IPS-11a (cell line): ENCODE data around the gene KCTD3.

ENCODE experiments used
- H3K4me3 ChIP-seq: one replicate; pipeline ENCODE4 v1.5.1; 2013; ENCODE audit warnings: low read depth, low read length, control low read depth

KCTD3 gene

DNA sequence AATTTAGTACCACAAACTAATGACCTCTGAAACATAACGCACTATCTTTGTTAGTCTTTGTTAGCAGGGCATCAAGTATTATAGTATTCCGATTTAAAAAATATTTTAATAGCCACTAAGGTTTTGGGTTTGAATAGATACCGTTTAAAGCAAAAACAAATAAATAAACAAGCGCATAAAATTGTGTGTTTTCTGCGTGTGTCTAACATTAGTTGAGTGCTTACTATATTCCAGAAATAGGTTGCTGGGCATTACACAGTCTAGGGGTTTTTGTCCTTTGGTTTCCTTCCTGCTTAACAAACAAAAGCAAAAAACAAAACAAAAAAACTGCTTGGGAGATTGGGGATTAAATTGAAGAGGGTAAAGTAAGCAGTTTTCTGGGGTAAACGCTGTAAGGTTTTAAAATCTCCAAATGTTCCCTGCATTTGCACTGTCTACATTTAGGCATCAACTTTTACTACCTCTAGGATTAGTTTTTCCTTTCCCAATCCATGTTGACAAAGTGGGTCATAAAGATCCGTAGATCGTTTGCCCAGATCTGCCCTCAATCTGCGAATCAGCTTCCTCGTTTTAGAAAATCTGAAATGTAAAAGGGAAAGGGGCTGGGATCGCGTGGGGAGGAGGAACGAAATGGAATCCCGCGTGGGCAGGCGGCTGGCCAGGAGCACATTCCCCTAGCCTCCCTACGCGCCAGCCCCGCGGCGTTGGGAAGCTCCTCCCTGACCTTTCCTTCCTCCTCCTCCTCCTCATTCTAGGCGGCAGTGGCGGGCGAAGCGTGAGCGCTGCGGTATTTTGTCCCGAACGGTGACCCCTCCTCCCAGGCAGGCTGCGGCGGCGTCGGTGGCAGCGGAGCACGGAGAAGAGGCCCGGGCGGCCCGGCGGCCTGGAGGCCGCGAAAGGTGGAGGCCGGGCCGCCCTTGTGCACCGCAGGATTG, at the start of gene KCTD3:
Gene KCTD3 (plus strand): TSS at position 749 of the 935 bp plus-strand sequence. CDS start 382 bp downstream, outside the sequence.
- peak within 1 kb of the TSS; percentile 87 for H3K4me3 ChIP-seq

- H3K4me3 ChIP-seq: no peak overlapping the region
Measured at GRCh38 chr1:215517441-215517891, 49.6 kb upstream of the KCTD3 start.

- H3K4me3 ChIP-seq: no peak overlapping the region
Measured at GRCh38 chr1:215518594-215518993, 48.5 kb upstream of the KCTD3 start.

GRCh38 chr1:215521279-215521678, 45.8 kb upstream of the KCTD3 start:
- H3K4me3 ChIP-seq: no peak overlapping the region

DNA sequence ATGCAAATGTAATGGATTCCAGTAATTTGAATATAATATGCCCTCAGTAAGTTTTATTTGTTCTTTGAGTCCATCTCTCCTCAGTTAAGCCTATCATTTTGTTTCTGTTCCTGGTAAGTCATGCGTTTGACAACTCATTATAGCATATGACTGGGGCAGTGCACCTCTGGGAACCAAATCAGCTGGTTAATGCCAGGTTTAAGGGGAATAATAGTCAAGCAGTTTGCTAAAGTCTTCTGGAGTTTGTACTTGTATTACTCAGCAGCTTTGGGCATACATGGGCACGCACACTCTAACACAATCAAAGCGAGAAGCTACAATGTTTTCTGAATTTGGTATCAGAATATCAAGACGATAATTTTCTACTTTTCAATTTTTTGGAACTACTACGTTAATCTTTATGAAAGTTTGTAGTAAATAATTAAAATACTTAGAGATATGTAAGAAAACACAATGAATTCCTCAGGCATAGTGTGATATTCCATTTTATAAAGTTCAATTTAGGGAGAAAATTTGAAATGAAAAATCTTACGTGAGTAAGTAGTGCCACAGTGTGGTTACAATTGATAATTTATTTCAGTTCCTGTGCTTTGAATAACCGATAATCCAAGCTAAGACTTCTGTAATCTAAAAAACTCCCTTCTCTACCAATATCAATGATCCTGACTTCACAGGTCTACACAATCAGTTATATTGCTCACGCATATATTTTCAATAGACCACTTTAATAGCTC, 43.8 kb upstream of the KCTD3 start:
- no peak overlapping the region for H3K4me3 ChIP-seq

DNA sequence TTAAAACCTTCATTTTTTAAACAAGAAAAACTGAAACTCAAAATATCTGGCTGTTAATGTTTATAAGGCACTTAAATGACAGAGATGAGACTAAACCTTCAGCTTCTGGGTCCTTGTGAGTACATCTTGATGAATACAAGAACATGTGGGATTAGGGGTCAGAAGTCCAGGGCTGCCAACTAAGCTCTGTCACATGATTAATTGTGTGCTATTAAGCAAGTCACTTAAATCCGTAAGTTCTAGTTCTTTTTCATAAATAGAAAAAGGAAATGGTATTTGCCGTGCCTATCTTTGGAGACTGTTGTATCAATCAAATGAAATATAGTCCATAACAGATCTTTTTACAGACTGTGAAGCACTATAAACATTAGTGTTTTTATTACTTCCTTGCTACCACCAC, 43.2 kb upstream of the KCTD3 start:
- no peak overlapping the region for H3K4me3 ChIP-seq

DNA sequence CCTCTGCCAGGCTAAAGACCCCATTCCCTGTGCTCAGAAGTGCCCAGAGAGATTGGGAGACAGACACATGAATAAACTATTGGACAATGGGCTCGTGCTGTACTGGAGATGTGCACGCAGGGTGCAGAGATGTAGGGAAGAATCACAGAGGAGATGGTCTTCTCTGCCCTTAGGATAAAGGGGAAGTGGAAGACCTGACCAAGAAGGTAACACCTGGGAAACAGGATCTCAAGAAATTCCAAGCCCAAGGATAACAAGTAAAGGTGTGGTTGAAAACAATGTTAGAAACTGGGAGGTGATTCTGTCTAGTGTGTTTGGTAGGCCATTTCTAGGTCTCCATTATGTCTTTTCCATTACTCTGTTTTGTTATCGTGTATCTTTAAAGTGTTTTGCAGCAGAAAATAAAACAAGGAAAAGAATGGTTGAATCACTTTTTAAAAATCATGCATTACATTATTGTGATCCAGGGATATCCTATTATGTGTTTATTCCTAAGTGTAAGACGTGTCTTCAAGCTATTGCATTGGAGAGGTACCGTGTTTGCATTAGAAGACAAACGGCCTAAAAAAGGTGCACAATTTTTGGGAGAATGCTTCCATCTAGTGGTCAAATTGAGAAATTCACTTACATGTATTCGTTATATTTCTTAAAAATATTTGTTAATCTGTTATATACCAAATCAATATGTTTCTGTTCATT, 40.8 kb upstream of the KCTD3 start:
- H3K4me3 ChIP-seq: no peak overlapping the region

DNA sequence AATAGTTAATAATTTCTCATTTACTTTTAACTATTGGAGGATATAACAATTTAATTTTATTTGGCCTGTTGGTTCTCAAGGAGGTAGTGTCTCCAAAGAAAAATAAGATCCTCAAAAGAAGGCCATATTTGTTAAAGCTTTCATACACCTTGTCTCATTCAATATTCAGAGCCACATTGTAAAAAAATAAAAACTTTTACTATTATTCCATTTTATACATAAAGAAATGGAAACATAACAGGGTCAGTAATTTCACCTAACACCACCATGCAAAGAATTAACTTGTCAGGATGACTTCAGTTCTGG, 40.3 kb upstream of the KCTD3 start:
- no peak overlapping the region for H3K4me3 ChIP-seq

DNA sequence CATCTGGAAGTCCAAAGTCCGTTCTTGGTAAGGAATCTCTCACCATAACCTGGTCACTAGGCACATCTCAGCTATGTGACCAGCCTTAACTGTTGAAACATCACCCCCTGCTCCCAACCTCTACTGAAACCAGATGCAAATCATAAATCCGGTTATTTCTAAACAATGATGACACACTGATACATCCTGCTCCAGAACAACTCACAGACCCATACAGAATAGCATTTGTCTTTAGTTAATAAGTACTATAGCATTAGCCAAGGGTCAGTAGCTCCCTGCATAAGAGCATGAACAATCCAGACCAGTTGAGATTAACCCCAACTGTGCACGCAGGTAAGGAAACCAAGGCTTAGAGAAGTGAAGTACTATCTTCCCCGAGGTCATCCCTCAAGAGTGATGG, 38.0 kb upstream of the KCTD3 start:
- H3K4me3 ChIP-seq: no peak overlapping the region

DNA sequence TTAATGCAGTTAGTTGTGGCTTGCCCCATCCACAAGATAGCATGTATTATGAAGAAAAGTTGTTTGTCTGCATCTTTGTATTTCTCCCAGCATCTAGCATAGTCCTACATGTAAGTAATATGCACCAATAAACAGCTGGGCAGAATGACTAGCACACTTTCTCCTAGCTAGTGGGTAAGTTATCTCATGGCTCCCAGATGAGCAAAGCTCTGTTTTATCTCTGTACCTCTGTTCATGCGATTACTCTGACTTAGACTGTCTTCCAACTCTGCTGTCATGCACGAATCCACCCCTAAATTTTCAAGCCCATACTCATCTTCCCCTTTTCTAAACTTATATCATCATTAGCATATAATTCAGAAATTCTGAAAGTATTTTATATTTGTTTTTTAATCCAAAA, 37.5 kb upstream of the KCTD3 start:
- H3K4me3 ChIP-seq: no peak overlapping the region

DNA sequence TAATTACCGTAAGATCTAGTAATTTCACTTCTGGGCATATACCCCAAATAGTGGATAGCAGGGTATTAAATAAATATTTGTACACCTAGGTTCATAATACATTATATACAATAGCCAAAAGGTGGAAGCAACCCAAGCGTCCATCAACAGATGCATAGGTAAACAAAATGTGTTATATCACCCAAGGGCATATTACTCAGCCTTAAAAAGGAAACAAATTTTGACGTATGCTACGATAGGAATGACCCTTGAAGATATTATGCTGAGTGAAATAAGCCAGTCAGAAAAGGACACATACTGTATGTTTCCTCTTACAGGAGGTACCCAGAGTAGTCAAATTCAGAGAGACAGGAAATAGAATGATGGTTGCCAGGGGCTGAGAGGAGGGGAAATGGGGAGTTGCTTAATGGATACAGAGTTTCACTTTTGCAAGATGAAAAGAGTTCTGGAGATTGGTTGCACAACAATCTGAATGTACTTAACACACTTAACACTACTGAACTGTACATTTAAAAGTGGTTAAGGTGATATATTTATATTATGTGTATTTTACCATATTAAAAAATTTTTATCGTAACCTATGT, 36.6 kb upstream of the KCTD3 start:
- H3K4me3 ChIP-seq: no peak overlapping the region

DNA sequence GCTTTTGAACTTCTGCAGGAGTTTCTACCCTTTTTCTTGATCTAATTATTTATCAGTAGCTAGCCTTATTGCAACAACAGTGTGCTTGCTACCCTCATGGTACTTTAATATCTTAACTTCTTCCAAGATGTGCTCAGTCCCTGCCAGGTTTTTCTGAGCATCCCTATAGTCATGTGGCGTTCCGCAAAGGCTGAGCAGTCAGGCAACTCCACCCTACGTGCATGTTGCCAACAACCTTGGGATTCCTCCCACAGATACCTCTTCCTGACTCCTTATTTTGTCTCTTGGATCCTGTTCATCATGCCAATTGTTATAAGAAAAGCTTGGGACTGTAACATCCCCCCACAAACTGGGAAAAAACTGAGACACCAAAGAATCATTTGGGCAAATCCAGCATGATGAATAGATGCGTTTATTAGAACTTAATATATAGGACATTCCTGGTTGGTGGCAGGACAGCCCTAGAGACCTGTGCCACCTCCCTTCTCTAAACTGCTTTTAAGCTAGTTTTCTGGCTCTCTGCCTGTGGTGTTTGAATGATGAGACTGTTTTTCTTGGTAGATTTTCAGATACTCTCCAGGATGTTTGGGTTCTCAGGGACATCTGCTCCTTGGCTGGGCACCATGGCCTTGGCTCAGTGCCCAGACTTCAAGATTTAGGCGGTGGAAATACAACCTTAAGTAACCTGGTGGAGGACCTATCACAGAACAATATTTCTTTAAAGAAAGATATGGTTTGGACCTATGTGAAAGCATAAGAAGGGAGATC, 27.1 kb upstream of the KCTD3 start:
- no peak overlapping the region for H3K4me3 ChIP-seq

DNA sequence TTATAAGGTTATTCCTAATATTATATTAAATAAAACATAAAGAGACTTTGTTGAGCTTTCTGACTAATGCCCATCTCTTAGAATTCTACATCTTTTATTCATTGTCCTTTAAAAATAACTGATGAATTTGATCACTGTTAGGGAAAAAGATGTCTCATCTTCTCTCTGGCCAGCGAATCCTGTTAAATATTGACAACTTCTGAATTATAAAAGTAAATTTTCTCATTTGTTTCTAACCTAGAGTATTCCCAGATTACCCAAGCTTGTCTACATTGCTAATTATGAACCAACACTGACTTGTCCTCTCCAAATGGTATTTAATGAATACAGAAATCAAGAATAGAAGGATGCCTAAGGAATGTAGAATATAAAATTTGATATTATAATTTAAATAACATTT, 24.8 kb upstream of the KCTD3 start:
- no peak overlapping the region for H3K4me3 ChIP-seq

DNA sequence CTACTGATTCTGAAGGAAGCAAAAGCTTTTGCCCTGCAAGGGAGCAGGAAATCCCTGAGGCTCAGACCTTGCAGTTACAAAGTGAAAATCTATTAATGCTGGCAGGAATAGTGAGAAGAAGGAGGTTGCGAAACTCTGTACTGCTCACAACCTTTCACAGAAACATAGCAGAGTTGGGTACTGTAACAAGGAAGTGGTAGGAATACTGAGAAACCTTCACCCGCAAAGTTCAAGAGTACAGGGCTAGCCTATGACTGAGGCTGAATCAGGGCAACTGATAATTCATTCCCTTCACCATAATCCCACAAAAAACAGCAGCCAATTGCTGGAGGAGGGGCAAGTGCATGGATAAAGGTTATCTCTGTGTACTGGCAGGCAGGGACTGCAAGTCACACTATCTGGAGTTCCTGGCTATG, 23.9 kb upstream of the KCTD3 start:
- no peak overlapping the region for H3K4me3 ChIP-seq

DNA sequence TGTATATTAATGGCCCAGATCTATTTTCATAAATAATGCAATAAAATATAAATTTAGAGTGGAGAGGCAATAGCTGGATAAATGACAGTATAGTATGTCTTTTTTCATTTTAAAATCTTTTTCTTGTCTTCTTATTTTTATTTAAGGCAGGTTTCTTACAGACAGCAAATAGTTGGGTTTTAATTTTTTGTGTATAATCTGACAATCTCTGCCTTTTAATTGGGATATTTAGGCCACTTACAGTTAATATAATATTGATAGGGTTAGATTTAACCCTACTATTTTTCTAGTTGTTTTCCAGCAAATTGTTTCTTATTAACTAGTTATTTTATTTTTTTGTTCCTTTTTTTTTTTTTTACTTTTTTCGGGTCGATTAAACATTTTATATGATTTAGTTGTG, 23.3 kb upstream of the KCTD3 start:
- H3K4me3 ChIP-seq: no peak overlapping the region

GRCh38 chr1:215544566-215544965, 22.5 kb upstream of the KCTD3 start:
- no peak overlapping the region for H3K4me3 ChIP-seq

GRCh38 chr1:215545096-215545495, 22.0 kb upstream of the KCTD3 start:
- H3K4me3 ChIP-seq: no peak overlapping the region

- H3K4me3 ChIP-seq: no peak overlapping the region
Measured at GRCh38 chr1:215547011-215547410, 20.1 kb upstream of the KCTD3 start.

GRCh38 chr1:215551806-215552205, 15.3 kb upstream of the KCTD3 start:
- H3K4me3 ChIP-seq: no peak overlapping the region

DNA sequence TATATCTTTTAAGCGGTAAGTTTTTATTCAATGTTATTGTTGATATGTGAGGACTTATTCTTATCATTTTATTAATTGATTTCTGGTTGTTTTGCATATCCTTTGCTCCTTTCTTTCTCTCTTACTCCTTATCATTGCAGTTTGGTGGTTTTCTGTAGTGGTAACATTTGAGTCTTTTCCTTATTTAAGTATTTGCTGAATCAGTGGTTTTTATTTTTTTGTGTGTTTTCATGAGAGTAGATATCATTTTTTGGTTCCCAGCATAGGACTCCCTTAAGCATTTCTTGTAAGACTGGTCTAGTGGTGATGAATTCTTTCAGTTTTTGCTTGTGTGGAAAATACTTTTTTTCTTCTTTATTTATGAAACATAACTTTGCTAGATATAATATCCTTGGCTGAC, 12.2 kb upstream of the KCTD3 start:
- H3K4me3 ChIP-seq: no peak overlapping the region
